Cardiac muscle cell (in vitro differentiated cells and primary cell): ENCODE measurements around the gene LIPE. TPM values are rescaled to one million over a fixed set of nuclear protein-coding genes. Genes with fewer than 3 reads are reported as not detected.

Experiments used
- DNase-seq, 2 donors: peaks; one replicate each; pipeline versions ENCODE4 v3.0.0 to v3.0.0-alpha.2; 2010 to 2017; ENCODE audit warnings: low read depth in 1 of 2, low spot score in 1 of 2
- H3K27ac ChIP-seq: fragments of 200-600 bp; sonication (generic); 2 replicates; pipeline ENCODE4 v1.5.1; 2016
- H3K27me3 ChIP-seq: fragments of 200-600 bp; sonication (generic); 2 replicates; pipeline ENCODE4 v1.6.0; 2016; ENCODE audit warnings: control low read depth
- H3K36me3 ChIP-seq: fragments of 200-600 bp; sonication (generic); 2 replicates; pipeline ENCODE4 v1.5.1; 2016; ENCODE audit warnings: control low read depth
- H3K4me1 ChIP-seq: fragments of 200-600 bp; sonication (generic); 2 replicates; pipeline ENCODE4 v1.8.1; 2017; ENCODE audit warnings: low read depth, mild to moderate bottlenecking, mixed run types
- H3K4me3 ChIP-seq: fragments of 200-600 bp; sonication (generic); 2 replicates; pipeline ENCODE4 v1.5.1; 2016; ENCODE audit warnings: mild to moderate bottlenecking
- H3K9me3 ChIP-seq: fragments of 200-600 bp; sonication (generic); 2 replicates; pipeline ENCODE4 v1.5.1; 2017; ENCODE audit warnings: low read depth, mild to moderate bottlenecking, control low read depth
- polyA plus RNA-seq: library from polyadenylated mRNA; unstranded; fragments of >200 nt; fragmentation: Nextera tagmentation; extraction: Ambion mirVana; gene quantifications from 2 replicates; pipeline ENCODE4 v1.2.1, GENCODE V29; 2016
- total RNA-seq: library from RNA; depleted of rRNA; stranded (reverse); fragments of >200 nt; gene quantifications from 2 replicates; pipeline ENCODE4 v1.2.3, GENCODE V29; 2016
- TF ChIP-seq, protein P1 (sequence below): IDR thresholded peaks from 2 replicates; pipeline ENCODE4 v1.5.1; 2012; ENCODE audit warnings: low read depth, mild to moderate bottlenecking, low read length

LIPE gene
- total and polyA plus RNA-seq, 2 experiments from 2014 or later = 20.2 to 24.4 TPM

GRCh38 chr19:42375415-42376176 lies 51.6 kb downstream of the LIPE start:
- no peaks in the 10 kb centered on the region for H3K4me1 ChIP-seq
- H3K36me3 ChIP-seq = peaks cover 10% of the 10 kb centered on the region
- no peak overlapping the region for H3K4me3 ChIP-seq
- no peak for DNase-seq
- TF ChIP-seq, protein P1, sequence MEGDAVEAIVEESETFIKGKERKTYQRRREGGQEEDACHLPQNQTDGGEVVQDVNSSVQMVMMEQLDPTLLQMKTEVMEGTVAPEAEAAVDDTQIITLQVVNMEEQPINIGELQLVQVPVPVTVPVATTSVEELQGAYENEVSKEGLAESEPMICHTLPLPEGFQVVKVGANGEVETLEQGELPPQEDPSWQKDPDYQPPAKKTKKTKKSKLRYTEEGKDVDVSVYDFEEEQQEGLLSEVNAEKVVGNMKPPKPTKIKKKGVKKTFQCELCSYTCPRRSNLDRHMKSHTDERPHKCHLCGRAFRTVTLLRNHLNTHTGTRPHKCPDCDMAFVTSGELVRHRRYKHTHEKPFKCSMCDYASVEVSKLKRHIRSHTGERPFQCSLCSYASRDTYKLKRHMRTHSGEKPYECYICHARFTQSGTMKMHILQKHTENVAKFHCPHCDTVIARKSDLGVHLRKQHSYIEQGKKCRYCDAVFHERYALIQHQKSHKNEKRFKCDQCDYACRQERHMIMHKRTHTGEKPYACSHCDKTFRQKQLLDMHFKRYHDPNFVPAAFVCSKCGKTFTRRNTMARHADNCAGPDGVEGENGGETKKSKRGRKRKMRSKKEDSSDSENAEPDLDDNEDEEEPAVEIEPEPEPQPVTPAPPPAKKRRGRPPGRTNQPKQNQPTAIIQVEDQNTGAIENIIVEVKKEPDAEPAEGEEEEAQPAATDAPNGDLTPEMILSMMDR = no peak
- H3K27me3 ChIP-seq = no peaks in the 10 kb centered on the region
- H3K27ac ChIP-seq = no peak overlapping the region
- H3K9me3 ChIP-seq = no peaks in the 10 kb centered on the region

DNA sequence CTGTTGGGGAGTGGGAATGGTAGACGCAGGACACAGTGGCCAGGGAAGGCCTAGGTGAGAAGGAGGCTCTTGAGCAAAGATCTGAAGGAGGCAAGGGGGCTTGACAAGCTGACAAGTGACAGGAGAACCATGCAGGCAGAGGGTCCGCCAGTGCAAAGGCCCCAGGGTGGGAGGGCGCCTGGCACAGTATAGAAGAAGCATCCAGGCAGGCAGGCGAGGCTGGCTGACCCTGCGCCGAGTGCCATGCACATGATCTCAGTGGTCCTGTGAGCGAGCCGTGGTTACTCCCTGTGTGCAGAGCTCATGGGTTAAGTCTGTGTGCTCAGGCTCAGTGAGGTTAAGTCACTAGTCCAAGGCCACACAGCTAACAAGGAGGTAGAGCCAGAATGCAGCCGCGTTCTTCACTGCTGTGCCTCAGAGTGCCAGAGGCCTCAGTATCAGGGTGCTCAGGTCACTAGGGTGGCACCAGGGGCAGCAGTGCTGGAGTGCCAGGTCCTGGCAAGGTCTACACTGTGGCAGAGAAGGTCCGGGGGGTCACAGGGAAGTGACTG lies 52.3 kb downstream of the LIPE start:
- Histone ChIP-seq H3K4me1 (no peaks in the 10 kb centered on the region), H3K4me3 (no peak overlapping the region), H3K27me3 (no peaks in the 10 kb centered on the region), H3K36me3 (peaks cover 10% of the 10 kb centered on the region), H3K9me3 (no peaks in the 10 kb centered on the region), H3K27ac (no peak overlapping the region)
- DNase-seq = no peak
- TF ChIP-seq, protein P1 = no peak

DNA sequence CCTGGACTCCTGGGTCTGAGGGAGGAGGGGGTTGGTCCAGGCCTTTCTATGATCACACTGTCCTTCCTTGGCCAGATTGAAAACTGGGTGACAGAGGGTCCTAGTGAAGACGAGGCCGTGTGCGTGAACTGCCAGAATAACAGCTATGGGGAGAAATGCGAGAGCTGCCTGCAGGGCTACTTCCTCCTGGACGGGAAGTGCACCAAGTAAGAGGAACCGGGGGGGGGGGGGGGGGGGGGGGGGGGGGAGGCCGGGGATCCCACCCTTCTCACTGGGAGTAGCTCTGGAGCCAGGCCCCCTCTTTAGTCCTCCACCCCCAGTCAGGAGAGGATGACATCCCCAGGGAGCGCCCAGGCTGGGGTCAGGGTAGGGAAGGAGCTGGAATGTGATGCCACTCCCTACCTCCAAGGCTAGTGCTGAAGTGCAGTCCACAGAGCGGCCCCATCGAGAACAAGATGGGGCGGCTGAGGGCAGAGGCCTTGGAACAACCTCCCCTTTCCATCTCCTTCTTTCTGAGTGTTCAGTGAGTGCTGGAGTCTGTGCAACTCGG lies 56.5 kb downstream of the LIPE start:
- H3K27me3 ChIP-seq = no peaks in the 10 kb centered on the region
- TF ChIP-seq, protein P1 = no peak
- no peaks in the 10 kb centered on the region for H3K9me3 ChIP-seq
- no peak overlapping the region for H3K4me3 ChIP-seq
- DNase-seq = no peak
- H3K4me1 ChIP-seq = peaks cover 21% of the 10 kb centered on the region
- no peak overlapping the region for H3K27ac ChIP-seq
- H3K36me3 ChIP-seq = peaks cover 3% of the 10 kb centered on the region

DNA sequence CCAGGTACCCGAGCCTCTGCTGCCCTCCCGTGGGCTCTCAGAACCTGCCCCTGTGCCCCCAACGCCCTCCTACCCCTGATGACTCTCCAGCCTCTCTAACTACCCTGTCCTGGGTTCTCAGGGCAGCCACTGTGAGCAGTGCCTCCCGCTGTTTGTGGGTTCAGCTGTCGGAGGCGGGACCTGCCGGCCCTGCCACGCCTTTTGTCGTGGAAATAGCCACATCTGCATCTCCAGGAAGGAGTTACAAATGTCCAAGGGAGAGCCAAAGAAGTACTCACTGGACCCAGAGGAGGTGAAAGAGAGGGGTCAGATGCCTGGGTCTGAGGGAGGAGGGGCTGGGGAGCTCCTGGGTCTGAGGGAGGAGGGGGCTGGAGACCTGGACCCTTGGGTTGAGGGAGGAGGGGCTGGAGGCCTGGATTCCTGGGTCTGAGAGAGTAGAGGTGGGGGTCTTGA lies 57.1 kb downstream of the LIPE start:
- Histone ChIP-seq H3K4me1 (peaks cover 21% of the 10 kb centered on the region), H3K36me3 (peaks cover 3% of the 10 kb centered on the region), H3K9me3 (no peaks in the 10 kb centered on the region), H3K4me3 (no peak overlapping the region), H3K27ac (no peak overlapping the region), H3K27me3 (no peaks in the 10 kb centered on the region)
- DNase-seq = no peak
- TF ChIP-seq, protein P1 = no peak

DNA sequence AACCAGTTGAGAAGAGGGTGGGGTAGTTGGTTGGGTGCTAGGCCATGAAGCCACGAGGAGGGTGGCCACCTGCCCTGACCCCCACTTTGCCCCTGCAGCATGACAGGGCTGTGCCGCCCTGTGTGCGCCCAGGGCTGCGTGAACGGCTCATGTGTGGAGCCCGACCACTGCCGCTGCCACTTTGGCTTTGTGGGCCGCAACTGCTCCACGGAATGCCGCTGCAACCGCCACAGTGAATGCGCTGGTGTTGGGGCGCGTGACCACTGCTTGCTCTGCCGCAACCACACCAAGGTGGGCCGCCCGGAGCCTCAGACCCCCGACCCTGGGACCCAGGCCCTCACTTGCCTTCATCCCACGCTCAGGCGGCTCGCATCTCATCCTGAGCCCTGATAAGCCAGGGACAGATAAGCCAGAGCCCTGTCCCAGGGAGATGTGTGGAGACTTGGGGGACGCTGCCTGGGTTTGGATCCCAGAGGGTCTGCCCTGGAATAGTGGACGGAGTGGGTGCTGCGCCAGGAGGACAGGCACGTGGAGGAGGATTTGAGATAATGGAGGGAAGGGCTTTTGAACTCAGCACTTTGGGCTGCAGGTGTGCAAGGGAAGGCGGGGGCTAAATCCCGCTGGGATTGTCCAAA lies 57.6 kb downstream of the LIPE start:
- H3K4me3 ChIP-seq = no peak overlapping the region
- no peaks in the 10 kb centered on the region for H3K36me3 ChIP-seq
- no peaks in the 10 kb centered on the region for H3K27me3 ChIP-seq
- no peaks in the 10 kb centered on the region for H3K9me3 ChIP-seq
- no peak for DNase-seq
- peaks cover 21% of the 10 kb centered on the region for H3K4me1 ChIP-seq
- H3K27ac ChIP-seq = no peak overlapping the region
- TF ChIP-seq, protein P1 = no peak
